ENCODE results near the gene ZCCHC7.
"Not testable (repeated sequence)": the region's sequence is repeated elsewhere in the genome, so short reads cannot be mapped to it uniquely, and the experiment has no call there.

The ZCCHC7 gene

DNA sequence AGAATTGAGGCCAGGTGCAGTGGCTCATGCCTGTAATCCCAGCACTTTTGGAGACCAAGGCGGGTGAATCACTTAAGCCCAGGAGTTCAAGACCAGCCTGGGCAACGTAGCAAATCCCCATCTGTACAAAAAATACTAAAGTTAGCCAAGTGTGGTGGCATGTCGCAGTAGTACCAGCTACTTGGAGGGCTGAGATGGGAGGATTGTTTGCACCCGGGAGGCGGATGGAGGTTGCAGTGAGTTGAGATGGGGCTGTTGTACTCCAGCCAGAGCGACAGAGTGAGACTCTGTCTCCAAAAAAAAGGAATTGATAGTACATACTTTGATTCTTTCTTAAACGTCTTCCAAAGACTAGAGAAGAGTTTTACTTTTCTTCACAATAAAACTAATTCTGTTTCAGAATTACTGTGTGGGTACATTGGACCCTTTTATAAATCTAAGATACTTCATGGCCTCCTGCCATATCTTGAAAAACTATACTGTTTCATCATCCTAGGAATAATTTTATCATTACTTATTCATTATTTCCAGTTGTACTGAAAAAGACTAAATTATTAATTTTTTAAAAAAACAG lies 170.1 kb downstream of the ZCCHC7 start:
- TF ChIP-seq, protein P1, sequence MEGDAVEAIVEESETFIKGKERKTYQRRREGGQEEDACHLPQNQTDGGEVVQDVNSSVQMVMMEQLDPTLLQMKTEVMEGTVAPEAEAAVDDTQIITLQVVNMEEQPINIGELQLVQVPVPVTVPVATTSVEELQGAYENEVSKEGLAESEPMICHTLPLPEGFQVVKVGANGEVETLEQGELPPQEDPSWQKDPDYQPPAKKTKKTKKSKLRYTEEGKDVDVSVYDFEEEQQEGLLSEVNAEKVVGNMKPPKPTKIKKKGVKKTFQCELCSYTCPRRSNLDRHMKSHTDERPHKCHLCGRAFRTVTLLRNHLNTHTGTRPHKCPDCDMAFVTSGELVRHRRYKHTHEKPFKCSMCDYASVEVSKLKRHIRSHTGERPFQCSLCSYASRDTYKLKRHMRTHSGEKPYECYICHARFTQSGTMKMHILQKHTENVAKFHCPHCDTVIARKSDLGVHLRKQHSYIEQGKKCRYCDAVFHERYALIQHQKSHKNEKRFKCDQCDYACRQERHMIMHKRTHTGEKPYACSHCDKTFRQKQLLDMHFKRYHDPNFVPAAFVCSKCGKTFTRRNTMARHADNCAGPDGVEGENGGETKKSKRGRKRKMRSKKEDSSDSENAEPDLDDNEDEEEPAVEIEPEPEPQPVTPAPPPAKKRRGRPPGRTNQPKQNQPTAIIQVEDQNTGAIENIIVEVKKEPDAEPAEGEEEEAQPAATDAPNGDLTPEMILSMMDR (IDR thresholded peaks at IDR 0.05; ENCODE audit: low read depth, low read length), result no peak
- H3K4me3 ChIP-seq (ENCODE audit: low read depth, low read length), result no peak overlapping the region

DNA sequence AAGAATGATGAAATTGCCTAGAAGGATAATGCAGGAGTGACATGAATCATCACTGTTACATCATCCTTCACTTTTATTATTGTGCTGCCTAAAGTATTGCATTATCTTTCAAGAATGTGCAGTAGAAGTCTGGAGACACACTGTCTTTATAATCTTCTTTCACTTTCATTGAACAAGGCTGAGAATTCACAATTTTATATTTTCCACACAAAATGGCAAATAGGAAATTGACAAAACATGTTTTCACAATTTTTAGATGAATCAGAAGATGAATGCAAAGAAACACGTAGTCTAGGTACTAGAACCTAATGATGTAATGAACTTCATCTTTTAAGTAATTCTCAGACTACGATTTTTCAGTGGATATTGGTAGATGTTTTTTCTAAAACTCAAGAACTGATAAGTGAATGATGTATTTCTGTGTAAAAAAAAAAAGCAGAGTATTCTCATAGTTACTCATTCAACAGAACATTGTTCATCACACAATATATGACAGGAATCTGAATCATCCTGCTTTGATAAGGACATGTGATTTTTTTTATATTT lies 170.6 kb downstream of the ZCCHC7 start:
- H3K4me3 ChIP-seq (ENCODE audit: low read depth, low read length), result peak overlapping the region; percentile 13; the same call in 1 of the 2 replicates
- TF ChIP-seq, protein P1 (IDR thresholded peaks at IDR 0.05; ENCODE audit: low read depth, low read length), result no peak

DNA sequence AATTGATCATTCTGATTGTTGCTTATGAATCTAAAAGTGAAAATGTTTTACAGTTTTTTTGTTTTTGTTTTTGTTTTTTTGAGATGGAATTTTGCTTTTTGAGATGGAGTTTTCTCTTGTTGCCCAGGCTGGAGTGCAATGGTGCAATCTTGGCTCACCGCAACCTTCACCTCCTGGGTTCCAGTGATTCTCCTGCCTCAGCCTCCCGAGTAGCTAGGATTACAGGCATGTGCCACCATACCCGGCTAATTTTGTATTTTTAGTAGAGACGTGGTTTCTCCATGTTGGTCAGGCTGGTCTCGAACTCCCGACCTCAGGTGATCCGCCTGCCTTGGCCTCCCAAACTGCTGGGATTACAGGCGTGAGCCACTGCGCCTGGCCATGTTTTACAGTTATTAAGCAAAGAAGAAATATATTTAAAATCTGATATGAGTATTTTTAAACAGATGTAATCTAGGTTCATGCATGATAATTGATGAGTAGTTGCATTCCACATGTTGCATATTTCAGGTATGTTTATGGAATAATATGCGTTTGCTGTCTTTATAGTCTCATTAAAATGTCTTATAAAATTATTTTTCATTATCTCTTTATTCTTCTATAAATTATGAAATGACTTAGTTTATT lies 171.4 kb downstream of the ZCCHC7 start:
- not testable (repeated sequence) for H3K4me3 ChIP-seq (ENCODE audit: low read depth, low read length)

DNA sequence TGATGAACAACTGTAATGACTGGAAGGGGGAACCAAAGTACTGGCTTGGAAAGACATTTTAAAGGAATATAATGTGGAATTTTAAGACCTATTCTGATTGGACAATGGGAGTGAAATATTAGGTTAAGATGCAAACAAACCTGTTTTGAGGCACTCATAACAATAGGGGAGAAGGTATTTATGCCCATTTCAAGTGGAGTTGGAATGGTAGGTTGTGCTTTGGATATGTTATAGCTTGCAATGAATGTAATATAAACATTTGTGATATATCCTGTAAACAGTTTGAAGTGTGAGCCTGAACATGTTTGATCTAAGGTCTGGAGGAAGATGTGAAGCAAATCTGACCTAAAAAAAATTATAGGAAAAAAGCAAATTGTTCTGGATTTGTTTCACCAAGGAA lies 172.5 kb downstream of the ZCCHC7 start:
- TF ChIP-seq, protein P1 (IDR thresholded peaks at IDR 0.05; ENCODE audit: low read depth, low read length), result no peak
- no peak overlapping the region for H3K4me3 ChIP-seq (ENCODE audit: low read depth, low read length)

DNA sequence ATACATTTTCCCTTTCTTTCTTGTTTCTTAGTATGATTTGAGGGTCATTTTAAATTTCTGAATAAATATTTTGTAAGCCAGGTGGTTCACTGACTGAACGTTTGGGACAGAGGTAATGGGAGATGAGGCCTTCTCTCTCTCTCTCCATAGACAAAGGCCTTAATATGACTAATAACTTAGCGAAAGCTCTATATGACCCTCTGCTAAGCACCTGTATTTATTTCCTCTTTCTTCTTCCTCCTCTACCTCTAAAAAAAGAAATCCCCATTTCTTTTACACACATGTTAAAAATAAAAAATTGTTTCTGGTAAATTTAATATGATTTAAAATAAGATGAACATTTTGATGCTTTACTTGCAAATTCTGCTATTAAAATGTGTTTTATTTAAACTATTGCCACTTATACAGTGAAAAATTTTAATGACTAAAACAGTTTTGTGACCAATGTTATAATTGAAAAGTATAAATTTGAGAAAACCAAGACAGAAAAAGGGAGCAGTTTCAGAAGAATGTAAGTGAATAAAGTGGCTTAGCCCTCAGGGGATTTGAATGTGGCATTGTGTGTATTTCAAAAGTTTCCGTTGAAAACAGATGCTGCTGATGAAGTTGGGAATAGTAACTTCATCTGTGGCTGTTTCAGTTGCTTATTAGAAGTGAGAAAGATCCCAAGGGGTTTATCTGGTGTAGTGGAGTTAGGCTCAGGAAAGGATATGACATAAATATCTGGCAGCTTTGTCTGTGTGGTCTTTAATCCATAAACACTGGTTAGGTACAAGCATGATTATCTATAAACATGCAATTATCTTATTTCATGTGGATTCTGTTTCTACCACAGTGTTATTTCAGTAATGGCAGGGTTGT lies 173.5 kb downstream of the ZCCHC7 start:
- no peak overlapping the region for H3K4me3 ChIP-seq (ENCODE audit: low read depth, low read length)

DNA sequence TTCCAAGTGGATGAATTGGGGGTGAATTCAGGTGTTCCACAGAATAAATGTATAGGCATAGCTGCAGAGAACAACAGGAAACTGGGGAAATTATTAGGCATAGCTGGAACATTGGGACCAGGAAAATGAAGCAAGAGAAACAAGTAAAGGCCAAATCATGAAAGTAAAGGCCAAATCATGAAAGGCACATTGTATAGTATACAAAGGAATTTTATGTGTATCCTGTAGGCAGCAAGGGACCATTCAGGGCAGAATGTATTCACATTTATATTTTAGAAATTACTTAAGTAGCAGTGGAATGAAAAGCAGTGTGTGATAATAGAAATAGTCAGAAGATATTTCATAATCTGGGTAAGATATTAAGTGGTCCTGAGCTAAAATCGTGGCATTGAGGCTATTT lies 174.8 kb downstream of the ZCCHC7 start:
- TF ChIP-seq, protein P1 (IDR thresholded peaks at IDR 0.05; ENCODE audit: low read depth, low read length), result no peak
- no peak overlapping the region for H3K4me3 ChIP-seq (ENCODE audit: low read depth, low read length)

More for the DNA sequence above, 173.5 kb downstream of the ZCCHC7 start:
- TF ChIP-seq, protein P1 (IDR thresholded peaks at IDR 0.05; ENCODE audit: low read depth, low read length), result no peak

DNA sequence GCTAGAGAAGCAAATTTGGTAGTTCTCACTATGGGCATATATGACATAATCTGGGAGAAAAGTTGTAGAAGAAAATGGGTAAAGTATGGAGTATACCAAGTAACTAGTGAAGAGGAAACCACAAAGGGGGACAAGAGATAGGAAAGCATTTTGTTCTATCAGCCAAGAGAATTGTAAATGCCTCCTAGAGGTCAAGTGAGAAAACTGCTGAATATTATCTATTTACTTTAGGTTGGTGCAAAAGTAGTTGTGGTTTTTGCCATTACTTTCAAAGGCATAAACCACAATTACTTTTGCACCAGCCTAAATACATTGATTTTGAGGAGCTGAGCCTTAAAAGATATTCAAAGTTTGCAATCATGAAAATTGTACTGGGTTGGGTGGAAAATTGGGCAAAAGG lies 175.4 kb downstream of the ZCCHC7 start:
- H3K4me3 ChIP-seq (ENCODE audit: low read depth, low read length), result no peak overlapping the region
- TF ChIP-seq, protein P1 (IDR thresholded peaks at IDR 0.05; ENCODE audit: low read depth, low read length), result no peak
